GM19238 (cell line): ENCODE measurements around the gene SHF.
A peak's percentile ranks its signal among the peaks of the same experiment; 100 is the strongest.

Experiments used
- DNase-seq: peaks from one replicate; pipeline ENCODE4 v3.0.0; 2011; ENCODE audit warnings: low spot score; ENCODE audit not compliant: insufficient read length

Gene SHF

GRCh38 chr15:45169608-45170480, 17.9 kb downstream of the SHF start:
- no peak for DNase-seq

- DNase-seq = no peak
These were observed 18.8 kb downstream of the SHF start for GRCh38 chr15:45168751-45169551.

- no peak for DNase-seq
These were observed 19.5 kb downstream of the SHF start for GRCh38 chr15:45168286-45168685.

GRCh38 chr15:45167631-45168205, 20.0 kb downstream of the SHF start:
- no peak for DNase-seq

GRCh38 chr15:45166834-45167630, 20.7 kb downstream of the SHF start:
- DNase-seq = peak; percentile 92

GRCh38 chr15:45165536-45165935, 22.2 kb downstream of the SHF start:
- DNase-seq = no peak

- no peak for DNase-seq
These were observed 22.9 kb downstream of the SHF start for GRCh38 chr15:45164914-45165313.

GRCh38 chr15:45163508-45163856, 24.3 kb downstream of the SHF start:
- DNase-seq = no peak

- peak; percentile 86 for DNase-seq
These were observed 24.8 kb downstream of the SHF start for GRCh38 chr15:45162771-45163507.

- DNase-seq = no peak
These were observed 26.1 kb downstream of the SHF start for GRCh38 chr15:45161666-45162065.

GRCh38 chr15:45157974-45158373, 29.8 kb downstream of the SHF start:
- DNase-seq = no peak

GRCh38 chr15:45156744-45157455, 30.9 kb downstream of the SHF start:
- no peak for DNase-seq

GRCh38 chr15:45155739-45156138, 32.0 kb downstream of the SHF start:
- no peak for DNase-seq

GRCh38 chr15:45151998-45152828, 35.6 kb downstream of the SHF start:
- DNase-seq = no peak

GRCh38 chr15:45150997-45151396, 36.8 kb downstream of the SHF start:
- DNase-seq = no peak

- no peak for DNase-seq
These were observed 37.3 kb downstream of the SHF start for GRCh38 chr15:45150481-45150880.

- DNase-seq = no peak
These were observed 38.7 kb downstream of the SHF start for GRCh38 chr15:45149060-45149459.

- DNase-seq = no peak
These were observed 39.4 kb downstream of the SHF start for GRCh38 chr15:45148076-45149059.
